Stomach (tissue), 9 donors: ENCODE results near the gene SMARCC1. TPM values are rescaled to one million over a fixed set of nuclear protein-coding genes. Genes with fewer than 3 reads are reported as not detected.

Experiments used
- DNase-seq, 2 donors: peaks; one replicate each; pipeline versions ENCODE4 v3.0.0 to v3.0.0-alpha.2; 2013 to 2019
- H3K27ac ChIP-seq, 5 donors: fragments of 200-600 bp in 4 of 5; sonication (generic) in 4 of 5; one replicate each; pipeline ENCODE4 v1.5.1; 2013 to 2019; ENCODE audit warnings: mild to moderate bottlenecking in 1 of 5, moderate library complexity in 1 of 5
- H3K27me3 ChIP-seq, 3 donors: fragments of 200-600 bp; sonication (generic); one replicate each; pipeline ENCODE4 v1.5.1; 2017 to 2019; ENCODE audit warnings: mixed run types in 1 of 3
- H3K36me3 ChIP-seq, 4 donors: fragments of 200-600 bp; sonication (generic); 1 replicate in 3 of 4; 2 replicates in 1 of 4; pipeline ENCODE4 v1.5.1; 2016 to 2019
- H3K4me1 ChIP-seq, 4 donors: fragments of 200-600 bp; sonication (generic); one replicate each; pipeline ENCODE4 v1.5.1; 2016 to 2019
- H3K4me3 ChIP-seq, 4 donors: fragments of 200-600 bp; sonication (generic) in 3 of 4; one replicate each; pipeline ENCODE4 v1.5.1; 2016 to 2019; ENCODE audit warnings: mild to moderate bottlenecking in 1 of 4
- H3K9me3 ChIP-seq, 4 donors: fragments of 200-600 bp; sonication (generic); one replicate each; pipeline ENCODE4 v1.5.1; 2016 to 2019
- EP300 ChIP-seq: sonication (generic); formaldehyde crosslinking; IDR thresholded peaks from one replicate; pipeline ENCODE4 v1.6.1; 2017; ENCODE audit warnings: antibody characterized with exemption
- POLR2A ChIP-seq, 4 donors: fragments of 450-650 bp; IDR thresholded peaks; one replicate each; pipeline ENCODE4 v1.6.1; 2016; ENCODE audit warnings: antibody characterized with exemption in 4 of 4, control low read depth in 2 of 4, mild to moderate bottlenecking in 1 of 4, moderate library complexity in 1 of 4
- POLR2AphosphoS5 ChIP-seq, 3 donors: sonication (generic); formaldehyde crosslinking; IDR thresholded peaks; one replicate each; pipeline ENCODE4 v1.6.1; 2016; ENCODE audit warnings: antibody characterized with exemption in 3 of 3
- WGBS, 5 donors: extraction: QIAGEN DNeasy Blood & Tissue Kit in 3 of 5; methylation state at CpG; one replicate each; pipeline versions ENCODE4 v1.1.5 to v1.1.7; 2013 to 2018; 5-methylcytosine and 5-hydroxymethylcytosine counted together
- intact Hi-C: fragments of 100-400 bp; cut with DNase I; formaldehyde crosslinking; loops from one replicate; pipeline ENCODE4 v1.15.1; 2023; ENCODE audit warnings: low total_unique reads
- polyA plus RNA-seq, 3 donors: library from polyadenylated mRNA; stranded (reverse); fragments of 200-250 nt; gene quantifications; one replicate each; pipeline ENCODE4 v1.2.3, GENCODE V29; 2013
- total RNA-seq, 5 donors: library from RNA; depleted of rRNA; stranded (reverse); fragments of >200 nt; gene quantifications; one replicate each; pipeline versions ENCODE4 v1.1.0 to v1.2.3, GENCODE V29; 2014 to 2016
- TF ChIP-seq, protein P1 (sequence below), 7 experiments: fragments of 450-650 bp in 4 of 7; fragments of 200-600 bp in 3 of 7; sonication (generic) in 3 of 7; IDR thresholded peaks; one replicate each; pipeline ENCODE4 v1.5.1; 2016 to 2019; ENCODE audit warnings: antibody characterized with exemption in 7 of 7, control low read depth in 2 of 7, mild to moderate bottlenecking in 1 of 7
- donor health status: healthy with polysubstance abuse.
- donor health status: Bipolar disorder and iron deficiency.
- donor health status: healthy.

Gene SMARCC1
- total and polyA plus RNA-seq, 8 donors: 8.6 to 64.3 (median 27.3) TPM

DNA sequence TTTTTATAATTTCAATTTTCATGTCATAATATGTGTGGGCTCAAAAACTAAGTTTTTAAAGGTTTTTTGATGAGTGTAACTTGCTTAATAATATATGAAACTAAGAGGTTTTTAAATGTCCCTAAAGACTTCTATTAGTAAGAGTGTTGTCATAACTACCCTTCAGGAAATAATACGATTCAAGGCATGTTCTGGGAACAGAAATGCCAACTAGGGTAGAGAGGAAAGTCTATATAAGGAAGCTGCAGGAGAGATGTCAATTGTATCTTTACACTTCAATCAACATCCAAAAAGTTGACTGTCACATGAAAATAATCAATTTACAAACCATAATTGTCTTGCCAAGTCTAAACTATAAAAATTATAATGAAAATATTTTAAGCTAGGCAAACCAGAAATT is 76.3 kb downstream of the SMARCC1 start:
- Histone ChIP-seq H3K4me3 (no peak overlapping the region), H3K27me3 (no peaks in the 10 kb centered on the region), H3K4me1 (peaks cover 0 to 10% (median 0%) of the 10 kb centered on the region in 4 donors), H3K27ac (no peak overlapping the region), H3K36me3 (peaks cover 39 to 98% (median 96%) of the 10 kb centered on the region in 4 donors), H3K9me3 (no peaks in the 10 kb centered on the region)
- 36 to 74% (median 70%) methylated on average over 1 of the region's 1 CpG for WGBS, 5 donors
- DNase-seq: no peak
- intact Hi-C loops: no loop called here
- TF ChIP-seq POLR2AphosphoS5 (IDR thresholded peaks at IDR 0.05) (no peak), EP300 (no peak), POLR2A (IDR thresholded peaks at IDR 0.05) (no peak)
- TF ChIP-seq, protein P1, sequence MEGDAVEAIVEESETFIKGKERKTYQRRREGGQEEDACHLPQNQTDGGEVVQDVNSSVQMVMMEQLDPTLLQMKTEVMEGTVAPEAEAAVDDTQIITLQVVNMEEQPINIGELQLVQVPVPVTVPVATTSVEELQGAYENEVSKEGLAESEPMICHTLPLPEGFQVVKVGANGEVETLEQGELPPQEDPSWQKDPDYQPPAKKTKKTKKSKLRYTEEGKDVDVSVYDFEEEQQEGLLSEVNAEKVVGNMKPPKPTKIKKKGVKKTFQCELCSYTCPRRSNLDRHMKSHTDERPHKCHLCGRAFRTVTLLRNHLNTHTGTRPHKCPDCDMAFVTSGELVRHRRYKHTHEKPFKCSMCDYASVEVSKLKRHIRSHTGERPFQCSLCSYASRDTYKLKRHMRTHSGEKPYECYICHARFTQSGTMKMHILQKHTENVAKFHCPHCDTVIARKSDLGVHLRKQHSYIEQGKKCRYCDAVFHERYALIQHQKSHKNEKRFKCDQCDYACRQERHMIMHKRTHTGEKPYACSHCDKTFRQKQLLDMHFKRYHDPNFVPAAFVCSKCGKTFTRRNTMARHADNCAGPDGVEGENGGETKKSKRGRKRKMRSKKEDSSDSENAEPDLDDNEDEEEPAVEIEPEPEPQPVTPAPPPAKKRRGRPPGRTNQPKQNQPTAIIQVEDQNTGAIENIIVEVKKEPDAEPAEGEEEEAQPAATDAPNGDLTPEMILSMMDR (IDR thresholded peaks at IDR 0.05): no peak

GRCh38 chr3:47704237-47704612 is 77.5 kb downstream of the SMARCC1 start:
- H3K9me3 ChIP-seq: no peaks in the 10 kb centered on the region
- 92 to 99% (median 94%) methylated on average over 3 of the region's 3 CpGs for WGBS, 5 donors
- H3K4me1 ChIP-seq: peaks cover 0 to 10% (median 0%) of the 10 kb centered on the region in 4 donors
- intact Hi-C loops: no loop called here
- no peak overlapping the region for H3K4me3 ChIP-seq
- DNase-seq: no peak
- H3K27ac ChIP-seq: no peak overlapping the region
- H3K36me3 ChIP-seq: peaks cover 28 to 98% (median 94%) of the 10 kb centered on the region in 4 donors
- TF ChIP-seq POLR2A (IDR thresholded peaks at IDR 0.05): no peak
- TF ChIP-seq EP300: no peak
- TF ChIP-seq, protein P1 (IDR thresholded peaks at IDR 0.05): no peak
- no peak for TF ChIP-seq POLR2AphosphoS5 (IDR thresholded peaks at IDR 0.05)
- no peaks in the 10 kb centered on the region for H3K27me3 ChIP-seq

DNA sequence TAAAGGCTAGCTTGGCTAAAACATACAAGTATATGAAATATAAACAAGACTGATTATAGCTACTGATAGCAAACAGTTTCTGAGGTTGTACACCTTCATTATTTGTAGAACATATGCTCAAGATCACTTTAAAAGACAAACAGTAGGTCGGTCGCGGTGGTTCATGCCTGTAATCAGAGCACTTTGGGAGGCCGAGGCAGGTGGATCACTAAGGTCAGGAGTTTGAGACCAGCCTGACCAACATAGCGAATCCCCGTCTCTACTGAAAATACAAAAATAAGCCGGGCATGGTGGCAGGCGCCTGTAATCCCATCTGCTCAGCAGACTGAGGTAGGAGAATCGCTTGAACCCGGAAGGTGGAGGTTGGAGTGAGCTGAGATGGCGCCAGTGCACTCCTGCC is 80.3 kb downstream of the SMARCC1 start:
- DNase-seq: no peak
- no peak overlapping the region for H3K27ac ChIP-seq
- WGBS, 5 donors: 87 to 95% (median 88%) methylated on average over 11 of the region's 11 CpGs
- TF ChIP-seq, protein P1 (IDR thresholded peaks at IDR 0.05): no peak
- TF ChIP-seq POLR2A (IDR thresholded peaks at IDR 0.05) (no peak), POLR2AphosphoS5 (IDR thresholded peaks at IDR 0.05) (no peak), EP300 (no peak)
- H3K36me3 ChIP-seq: peaks cover 24 to 95% (median 86%) of the 10 kb centered on the region in 4 donors
- no peaks in the 10 kb centered on the region for H3K27me3 ChIP-seq
- H3K4me1 ChIP-seq: peaks cover 0 to 10% (median 0%) of the 10 kb centered on the region in 4 donors
- intact Hi-C loops: no loop called here
- no peaks in the 10 kb centered on the region for H3K9me3 ChIP-seq
- H3K4me3 ChIP-seq: no peak overlapping the region

DNA sequence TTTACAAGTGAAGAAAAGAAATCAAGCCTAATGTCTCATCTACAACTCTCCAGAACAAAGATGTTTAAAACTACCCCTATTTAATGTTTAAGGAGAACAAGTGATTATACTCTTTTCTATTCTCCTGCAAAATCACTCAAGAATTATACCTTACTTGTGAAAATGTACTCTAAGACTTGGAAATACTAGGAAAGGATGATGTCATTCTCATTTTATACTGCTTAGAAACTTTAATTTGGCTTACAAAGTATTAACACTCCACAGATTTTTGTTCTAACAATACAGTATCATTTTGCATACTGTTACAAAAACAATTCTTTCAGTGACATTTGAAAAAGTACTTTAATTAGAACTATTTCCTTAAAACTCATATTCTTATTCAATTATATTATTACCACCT is 89.5 kb downstream of the SMARCC1 start:
- no peaks in the 10 kb centered on the region for H3K4me1 ChIP-seq
- DNase-seq: no peak
- no peaks in the 10 kb centered on the region for H3K9me3 ChIP-seq
- intact Hi-C loops: no loop called here
- no peaks in the 10 kb centered on the region for H3K27me3 ChIP-seq
- H3K4me3 ChIP-seq: no peak overlapping the region
- peaks cover 36 to 96% (median 91%) of the 10 kb centered on the region in 4 donors for H3K36me3 ChIP-seq
- TF ChIP-seq POLR2AphosphoS5 (IDR thresholded peaks at IDR 0.05): no peak
- TF ChIP-seq POLR2A (IDR thresholded peaks at IDR 0.05): no peak
- TF ChIP-seq, protein P1 (IDR thresholded peaks at IDR 0.05): no peak
- TF ChIP-seq EP300: no peak
- H3K27ac ChIP-seq: no peak overlapping the region
